ENCODE data around the gene GTSE1.

GRCh38 chr22:46320166-46320710 is 23.6 kb downstream of the GTSE1 start:
- TF ChIP-seq CTCF (IDR thresholded peaks at IDR 0.05) (no peak), POLR2A (IDR thresholded peaks at IDR 0.05) (no peak)
